Tibial nerve (tissue), 3 donors: ENCODE data around the gene RNF43.

Experiments used
- POLR2A ChIP-seq, 2 donors: fragments of 450-650 bp; IDR thresholded peaks; one replicate each; pipeline ENCODE4 v1.6.1; 2017; ENCODE audit warnings: antibody characterized with exemption in 2 of 2, mild to moderate bottlenecking in 2 of 2, moderate library complexity in 2 of 2
- TF ChIP-seq, protein P1 (sequence below), 5 experiments: fragments of 200-600 bp in 3 of 5; fragments of 450-650 bp in 2 of 5; sonication (generic) in 3 of 5; IDR thresholded peaks; one replicate each; pipeline ENCODE4 v1.5.1; 2016 to 2019; ENCODE audit warnings: antibody characterized with exemption in 5 of 5, mild to moderate bottlenecking in 3 of 5, moderate library complexity in 2 of 5

DNA sequence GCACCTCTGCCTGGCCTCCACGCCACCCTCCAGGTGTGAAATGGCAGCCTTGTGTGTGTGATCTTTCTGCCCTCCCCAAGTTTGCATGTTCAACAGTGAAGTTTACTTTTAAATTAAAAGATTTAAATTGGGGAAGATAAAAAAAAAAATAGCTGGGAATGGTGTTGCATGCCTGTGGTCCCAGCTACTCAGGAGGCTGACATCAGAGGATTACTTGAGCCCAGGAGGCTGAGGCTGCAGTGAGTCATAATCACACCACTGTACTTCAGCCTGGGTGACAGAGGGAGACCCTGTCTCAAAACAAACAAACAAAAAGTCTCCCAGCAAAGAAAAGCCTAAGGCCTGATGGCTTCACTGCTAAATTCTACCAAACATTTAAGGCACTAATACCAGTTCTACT, 35.4 kb upstream of the RNF43 start:
- TF ChIP-seq, protein P1, sequence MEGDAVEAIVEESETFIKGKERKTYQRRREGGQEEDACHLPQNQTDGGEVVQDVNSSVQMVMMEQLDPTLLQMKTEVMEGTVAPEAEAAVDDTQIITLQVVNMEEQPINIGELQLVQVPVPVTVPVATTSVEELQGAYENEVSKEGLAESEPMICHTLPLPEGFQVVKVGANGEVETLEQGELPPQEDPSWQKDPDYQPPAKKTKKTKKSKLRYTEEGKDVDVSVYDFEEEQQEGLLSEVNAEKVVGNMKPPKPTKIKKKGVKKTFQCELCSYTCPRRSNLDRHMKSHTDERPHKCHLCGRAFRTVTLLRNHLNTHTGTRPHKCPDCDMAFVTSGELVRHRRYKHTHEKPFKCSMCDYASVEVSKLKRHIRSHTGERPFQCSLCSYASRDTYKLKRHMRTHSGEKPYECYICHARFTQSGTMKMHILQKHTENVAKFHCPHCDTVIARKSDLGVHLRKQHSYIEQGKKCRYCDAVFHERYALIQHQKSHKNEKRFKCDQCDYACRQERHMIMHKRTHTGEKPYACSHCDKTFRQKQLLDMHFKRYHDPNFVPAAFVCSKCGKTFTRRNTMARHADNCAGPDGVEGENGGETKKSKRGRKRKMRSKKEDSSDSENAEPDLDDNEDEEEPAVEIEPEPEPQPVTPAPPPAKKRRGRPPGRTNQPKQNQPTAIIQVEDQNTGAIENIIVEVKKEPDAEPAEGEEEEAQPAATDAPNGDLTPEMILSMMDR (IDR thresholded peaks at IDR 0.05): no peak
- TF ChIP-seq POLR2A (IDR thresholded peaks at IDR 0.05): no peak
